ENCODE data around the gene IST1.
"Not testable (repeated sequence)": the region's sequence is repeated elsewhere in the genome, so short reads cannot be mapped to it uniquely, and the experiment has no call there.

The IST1 gene

GRCh38 chr16:71882505-71883167 is 12.7 kb upstream of the IST1 start:
- DNase-seq (ENCODE audit: low spot score): peak; percentile 94

DNA sequence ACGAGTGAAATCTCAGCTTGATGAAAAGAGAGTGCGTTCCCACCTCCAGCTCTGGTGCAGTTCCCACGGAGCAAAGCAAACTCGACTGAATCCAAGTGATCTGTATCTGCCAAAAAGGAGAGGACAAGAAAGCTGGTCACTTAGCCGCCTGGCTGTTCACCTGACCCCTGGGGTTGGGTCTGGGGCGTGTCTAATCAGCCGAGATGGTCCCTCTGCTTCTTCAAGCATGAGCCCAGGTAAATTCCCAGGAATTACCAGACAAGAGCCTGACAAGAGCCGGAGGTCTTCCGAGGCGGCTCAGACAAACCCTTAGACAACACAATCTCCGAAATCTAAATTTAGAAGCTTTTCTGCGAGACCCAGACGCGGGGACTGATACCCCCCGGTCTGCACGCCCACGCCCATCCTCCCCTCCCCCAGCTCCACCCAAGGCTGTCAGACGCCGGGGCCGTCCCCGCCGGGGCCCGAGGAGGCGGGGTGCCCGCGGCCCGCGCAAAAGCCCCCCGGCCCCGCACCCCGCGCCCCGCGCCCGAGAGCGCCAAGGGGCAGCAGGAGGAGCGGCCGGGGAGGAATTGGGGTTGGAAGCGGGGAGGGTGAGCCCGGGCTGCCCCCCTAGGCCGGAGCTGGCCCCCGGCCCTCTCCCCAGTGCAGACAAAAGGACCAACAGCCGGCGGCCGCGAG is 12.0 kb upstream of the IST1 start:
- peak; percentile 55 for DNase-seq (ENCODE audit: low spot score)

- DNase-seq (ENCODE audit: low spot score): peak; percentile 62
These were observed 11.3 kb upstream of the IST1 start, which contains the start of gene ZNF821 for GRCh38 chr16:71883849-71884638. Gene ZNF821, minus strand, starts transcription at chr16:71884182. Its CDS starts 4,236 bp downstream, at chr16:71879946.

- no peak for DNase-seq (ENCODE audit: low spot score)
These were observed 10.1 kb upstream of the IST1 start for GRCh38 chr16:71885261-71885650.

DNA sequence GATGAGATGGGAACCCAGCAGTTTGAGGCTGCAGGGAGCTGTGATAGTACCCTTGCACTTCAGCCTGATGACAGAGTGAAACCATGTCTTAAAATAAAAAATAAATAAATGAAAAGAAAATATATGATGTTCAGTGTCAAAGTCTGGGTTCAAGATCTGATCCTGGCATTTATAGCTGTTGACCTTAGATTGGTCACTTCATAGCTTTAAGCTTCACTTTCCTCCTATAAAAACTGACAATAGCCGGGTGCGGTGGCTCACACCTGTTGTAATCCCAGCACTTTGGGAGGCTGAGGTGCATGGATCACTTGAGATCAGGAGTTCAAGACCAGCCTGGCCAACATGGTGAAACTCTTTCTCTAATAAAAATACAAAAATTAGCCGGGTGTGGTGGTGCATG is 6.2 kb upstream of the IST1 start:
- no peak for DNase-seq (ENCODE audit: low spot score)

DNA sequence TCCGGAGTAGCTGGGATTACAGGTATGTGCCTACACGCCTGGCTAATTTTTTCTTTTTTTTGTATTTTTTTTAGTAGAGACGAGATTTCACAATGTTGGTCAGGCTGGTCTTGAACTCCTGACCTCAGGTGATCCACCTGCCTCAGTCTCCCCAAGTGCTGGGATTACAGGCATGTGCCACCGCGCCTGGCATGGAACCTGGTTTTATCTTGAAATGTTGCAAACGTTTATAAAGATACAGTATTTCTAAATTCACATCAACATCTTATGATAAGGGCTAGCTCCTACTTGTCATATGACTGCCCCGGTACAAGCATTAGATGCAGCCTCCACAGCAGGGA is 1.5 kb upstream of the IST1 start:
- no peak for DNase-seq (ENCODE audit: low spot score)

DNA sequence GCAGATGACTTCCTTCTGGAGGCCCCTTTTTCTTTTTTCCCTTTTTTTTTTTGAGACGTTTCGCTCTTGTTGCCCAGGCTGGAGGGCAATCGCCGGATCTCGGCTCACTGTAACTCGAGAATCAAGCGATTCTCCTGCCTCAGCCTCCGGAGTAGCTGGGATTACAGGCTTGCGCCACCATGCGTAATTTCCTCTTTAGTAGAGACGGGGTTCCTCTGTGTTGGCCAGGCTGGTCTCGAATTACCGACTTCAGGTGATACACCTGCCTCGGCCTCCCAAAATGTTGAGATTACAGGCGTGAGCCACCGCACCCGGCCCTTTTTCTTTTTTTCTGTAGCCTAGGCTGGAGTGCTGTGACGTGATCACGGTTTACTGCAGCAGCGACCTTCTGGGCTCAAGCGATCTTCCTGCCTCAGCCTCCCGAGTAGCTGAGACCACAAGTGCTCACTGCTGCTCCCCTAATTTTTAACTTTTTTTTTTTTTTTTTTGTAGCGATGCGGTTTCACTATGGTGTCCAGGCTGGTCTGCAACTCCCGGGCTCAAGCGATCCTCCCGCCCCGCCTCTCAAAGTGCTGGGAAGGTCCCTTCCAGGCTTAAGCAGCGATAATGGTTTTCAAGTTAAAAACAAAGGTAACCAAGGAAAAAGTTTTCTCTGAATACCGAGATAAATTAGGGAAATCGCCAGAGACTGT is 956 bp upstream of the IST1 start:
- DNase-seq (ENCODE audit: low spot score): peak; percentile 45

DNA sequence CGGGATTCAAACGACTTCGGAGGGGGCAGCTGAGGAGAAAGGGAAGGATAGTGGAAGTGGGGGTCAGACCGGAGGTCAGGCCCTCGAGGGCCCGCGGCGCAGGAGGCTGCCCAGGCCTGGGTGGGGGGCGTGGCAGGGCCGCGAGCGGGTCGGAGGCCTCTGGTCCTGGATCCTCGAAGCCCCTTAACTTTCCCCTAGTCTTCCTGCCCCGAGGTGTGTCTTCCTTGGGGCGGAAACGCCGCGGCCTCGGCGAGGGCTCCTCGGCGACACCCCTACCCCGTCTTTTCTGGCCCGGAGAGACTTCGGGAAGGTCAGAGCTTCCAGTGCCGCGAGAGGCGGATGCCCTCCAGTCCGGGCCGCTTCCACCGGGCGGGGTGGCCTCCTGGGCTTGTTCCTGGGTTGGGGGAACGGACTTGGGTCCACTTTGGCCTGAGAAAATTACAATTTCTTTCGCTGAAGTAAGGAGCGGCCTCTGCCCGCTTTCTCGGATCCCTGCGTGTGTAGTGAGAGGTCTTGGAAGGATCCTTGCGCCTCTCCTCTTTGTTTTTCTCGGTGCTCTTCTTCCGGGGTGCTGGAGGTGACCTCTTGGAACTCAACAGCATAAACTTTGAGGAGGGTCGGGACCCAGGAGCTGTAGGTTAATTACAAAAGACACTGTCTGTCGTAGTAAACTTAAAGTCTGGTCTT is 491 bp downstream of the IST1 start:
- DNase-seq (ENCODE audit: low spot score): peak; percentile 26

DNA sequence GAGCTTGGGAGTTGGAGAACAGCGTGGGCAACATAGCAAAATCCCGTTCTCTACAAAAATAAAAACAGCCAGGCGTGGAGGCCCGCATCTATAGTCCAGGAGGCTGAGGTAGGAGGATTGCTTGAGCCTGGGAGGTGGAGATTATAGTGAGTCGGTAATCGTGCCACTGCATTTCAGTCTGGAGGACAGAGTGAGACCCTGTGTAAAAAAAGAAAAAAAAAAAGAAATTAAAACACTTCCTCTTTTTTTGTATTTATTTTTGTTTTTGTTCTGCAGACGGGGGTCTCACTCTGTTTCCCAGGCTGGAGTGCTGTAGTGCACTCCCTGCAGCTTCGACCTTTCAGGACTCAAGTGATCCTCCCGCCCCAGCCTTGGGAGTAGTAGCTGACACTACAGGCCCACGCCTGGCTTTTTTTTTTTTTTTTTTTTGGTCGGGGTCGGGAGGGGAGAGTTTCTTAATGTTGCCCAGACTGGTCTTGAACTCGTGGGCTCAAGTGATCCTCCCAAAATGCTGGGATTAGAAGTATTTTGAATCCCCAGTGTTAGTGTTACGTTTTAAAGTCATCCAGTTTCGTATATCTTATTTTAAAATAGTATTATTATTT is 1.5 kb downstream of the IST1 start:
- no peak for DNase-seq (ENCODE audit: low spot score)

DNA sequence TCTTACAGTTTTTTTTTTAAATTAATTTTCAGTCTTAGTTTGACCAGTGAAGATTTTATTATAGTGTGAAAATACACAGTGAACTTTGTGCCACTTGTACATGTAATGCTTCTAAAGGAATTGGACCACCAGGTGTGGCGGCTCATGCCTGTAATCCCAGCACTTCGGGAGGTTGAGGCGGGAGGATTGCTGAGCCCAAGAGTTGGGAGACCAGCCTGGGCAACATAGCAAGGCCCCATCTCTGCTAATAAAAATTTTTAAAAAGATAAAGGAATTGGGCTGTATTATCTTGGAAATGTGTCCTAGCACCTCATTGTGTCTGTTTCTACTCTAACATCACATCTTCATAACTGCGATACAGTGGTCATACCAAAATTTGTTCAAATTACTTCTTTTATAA is 3.8 kb downstream of the IST1 start:
- no peak for DNase-seq (ENCODE audit: low spot score)

DNA sequence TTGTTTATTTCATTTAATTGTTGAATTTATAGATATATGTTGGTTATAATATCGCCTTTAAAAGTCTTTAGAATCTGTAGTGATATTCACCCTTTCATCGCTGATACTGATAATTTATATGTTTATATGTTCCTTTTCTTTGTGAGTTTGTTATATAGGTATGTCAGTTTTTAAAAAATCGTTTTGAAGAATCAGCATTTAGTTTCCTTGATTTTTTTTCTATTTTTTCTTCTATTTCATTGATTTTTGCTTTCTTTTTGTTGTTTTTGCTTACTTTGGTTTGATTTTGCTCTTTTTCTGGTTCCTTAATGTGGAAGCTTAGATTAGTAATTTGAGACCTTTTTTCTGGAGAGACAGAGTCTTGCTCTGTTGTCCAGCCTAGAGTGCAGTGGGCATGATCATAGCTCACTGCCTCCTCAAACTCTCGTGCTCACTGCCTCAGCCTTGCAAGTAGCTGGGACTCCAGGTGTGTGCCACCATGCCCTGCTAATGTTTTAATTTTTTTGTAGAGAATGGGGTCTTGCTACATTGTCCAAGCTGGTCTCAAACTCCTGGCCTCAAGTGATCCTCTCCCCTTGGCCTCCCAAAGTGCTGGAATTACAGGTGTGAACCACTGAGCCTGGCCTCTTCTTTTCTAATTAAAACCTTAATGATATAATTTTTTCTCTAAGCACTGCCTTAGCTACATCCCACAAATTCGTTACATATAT is 7.5 kb downstream of the IST1 start:
- DNase-seq (ENCODE audit: low spot score): no peak

- DNase-seq (ENCODE audit: low spot score): no peak
These were observed 8.3 kb downstream of the IST1 start for GRCh38 chr16:71903608-71904007.

GRCh38 chr16:71904239-71904638 is 8.9 kb downstream of the IST1 start:
- DNase-seq (ENCODE audit: low spot score): no peak

DNA sequence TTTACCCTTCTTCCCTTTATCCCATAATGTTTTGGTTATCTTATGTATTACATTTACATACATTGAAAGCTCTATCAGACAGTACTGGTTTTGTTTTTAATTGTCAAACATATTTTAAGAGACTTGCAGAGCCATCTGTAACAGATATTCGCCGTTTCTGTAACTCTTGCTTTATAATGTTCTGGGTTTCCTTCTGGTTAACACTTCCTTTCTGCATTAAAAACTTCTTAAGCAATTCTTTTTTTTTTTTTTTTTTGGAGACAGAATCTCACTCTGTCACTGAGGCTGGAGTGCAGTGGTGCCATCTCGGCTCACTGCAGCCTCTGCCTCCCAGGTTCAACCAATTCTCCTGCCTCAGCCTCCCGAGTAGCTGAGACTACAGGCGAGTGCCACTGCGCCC is 10.4 kb downstream of the IST1 start:
- DNase-seq (ENCODE audit: low spot score): not testable (repeated sequence)

- DNase-seq (ENCODE audit: low spot score): no peak
These were observed 15.8 kb downstream of the IST1 start for GRCh38 chr16:71911121-71911520.

DNA sequence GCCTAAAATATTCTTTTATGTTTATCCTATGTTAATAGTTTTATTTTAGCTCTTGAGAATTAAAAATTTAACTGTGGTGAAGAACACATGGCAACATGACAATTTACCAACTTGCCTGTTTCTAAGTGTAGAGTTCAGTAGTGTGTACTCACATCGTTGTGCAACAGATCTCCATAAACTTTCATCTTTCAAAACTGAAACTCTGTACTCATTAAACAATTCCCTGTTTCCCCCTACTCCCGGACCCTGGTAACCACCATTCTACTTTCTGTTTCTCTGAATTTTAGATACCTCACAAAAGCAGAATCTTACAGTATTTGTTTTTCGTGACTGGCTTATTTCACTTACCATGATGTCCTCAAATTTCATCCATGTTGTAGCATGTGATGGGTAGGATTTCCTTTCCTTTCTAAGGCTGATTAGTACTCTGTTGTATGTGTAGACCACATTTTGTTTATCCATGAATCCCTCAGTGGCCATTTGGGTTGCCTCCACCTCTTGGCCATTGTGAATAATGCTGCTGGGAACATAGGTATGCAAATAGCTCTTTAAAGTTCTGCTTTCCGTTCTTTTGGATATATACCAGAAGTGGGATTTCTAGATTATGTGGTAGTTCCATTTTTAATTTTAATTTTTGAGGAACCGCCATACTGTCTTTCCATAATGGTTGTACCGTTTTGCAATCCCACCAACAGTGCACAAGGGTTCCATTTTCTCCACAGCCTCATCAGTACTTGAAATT is 17.4 kb downstream of the IST1 start:
- no peak for DNase-seq (ENCODE audit: low spot score)

GRCh38 chr16:71914802-71915201 is 19.5 kb downstream of the IST1 start:
- no peak for DNase-seq (ENCODE audit: low spot score)

DNA sequence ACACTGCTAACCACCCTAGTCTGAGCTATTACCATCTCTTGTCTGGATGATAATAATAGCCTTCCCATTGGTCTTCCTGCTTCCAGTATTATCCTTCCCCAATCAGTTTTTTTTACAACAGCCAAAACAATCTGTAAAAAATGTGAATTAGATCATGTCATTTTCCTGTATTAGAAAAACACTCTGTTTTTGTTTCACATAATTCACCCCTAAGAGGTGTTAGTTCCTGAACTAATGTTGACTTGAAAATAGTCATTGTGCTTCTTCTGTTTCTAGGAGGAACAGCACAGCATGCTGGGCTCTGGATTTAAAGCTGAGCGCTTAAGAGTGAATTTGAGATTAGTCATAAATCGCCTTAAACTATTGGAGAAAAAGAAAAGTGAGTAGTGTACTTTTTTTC is 20.0 kb downstream of the IST1 start:
- DNase-seq (ENCODE audit: low spot score): no peak

DNA sequence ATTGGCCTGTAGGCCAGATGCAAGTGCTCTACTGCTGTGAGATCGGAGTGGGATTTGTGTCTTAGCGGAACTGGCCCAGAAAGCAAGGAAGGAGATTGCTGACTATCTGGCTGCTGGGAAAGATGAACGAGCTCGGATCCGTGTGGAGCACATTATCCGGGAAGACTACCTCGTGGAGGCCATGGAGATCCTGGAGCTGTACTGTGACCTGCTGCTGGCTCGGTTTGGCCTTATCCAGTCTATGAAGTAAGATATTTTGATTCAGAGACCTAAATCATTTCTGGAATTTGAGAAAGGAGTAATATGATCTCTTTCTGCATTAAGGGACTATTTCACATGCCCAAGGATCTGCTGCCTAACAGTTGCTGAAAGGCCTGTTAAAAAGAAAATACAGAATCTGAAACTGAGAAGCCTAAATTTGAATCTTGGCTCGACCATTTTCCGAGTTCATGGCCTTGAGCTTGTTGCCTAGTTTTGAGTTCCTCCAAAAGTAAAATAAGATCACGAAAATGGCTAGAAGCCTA is 21.1 kb downstream of the IST1 start:
- no peak for DNase-seq (ENCODE audit: low spot score)

GRCh38 chr16:71917900-71918299 is 22.6 kb downstream of the IST1 start:
- DNase-seq (ENCODE audit: low spot score): no peak
